HCT116 (cell line): ENCODE data around the gene AKR1E2. TPM values are rescaled to one million over a fixed set of nuclear protein-coding genes. Genes with fewer than 3 reads are reported as not detected.

ENCODE experiments used
- ATAC-seq: fragments of 200-7000 bp; cut with Tn5 transposase; 2 replicates; pipeline ENCODE4 v1.9.1; 2020; ENCODE audit warnings: mild to moderate bottlenecking, moderate library complexity
- BruUV-seq: library from RNA; stranded (reverse); fragments of 400-500 nt; replicated peaks from 2 replicates; lab custom pipeline; 2021; lab: Mats Ljungman, UMichigan
- CTCF ChIA-PET: fragments of 300-600 bp; sonication (Branson Sonifier 250); formaldehyde crosslinking; loops from one replicate; lab custom pipeline; 2021; ENCODE audit warnings: antibody characterized with exemption; lab: Charles Lee
- POLR2A ChIA-PET: fragments of 300-600, 350-600 bp; sonication (Branson Sonifier 250); formaldehyde crosslinking; loops from one replicate; lab custom pipeline; 2021; ENCODE audit warnings: antibody characterized with exemption; lab: Charles Lee
- RAD21 ChIA-PET, 2 experiments: fragments of 300-600 bp; sonication (Branson Sonifier 250); formaldehyde crosslinking; loops; one replicate each; lab custom pipeline; 2023; ENCODE audit warnings: low total read pairs in 2 of 2; ENCODE audit not compliant: uncharacterized antibody in 2 of 2, unreplicated experiment in 2 of 2, low non-redundant PET in 1 of 2; lab: Charles Lee
- DNase-seq: peaks from one replicate; pipeline ENCODE4 v3.0.0-alpha.2; 2010; ENCODE audit warnings: low read depth, low spot score
- H2AFZ ChIP-seq: fragments of 200-600 bp; shearing (Covaris generic), sonication (generic); 2 replicates; pipeline ENCODE4 v1.6.1; 2017; ENCODE audit warnings: low read depth, mixed run types, mixed read lengths, antibody characterized with exemption, low read length; ENCODE audit not compliant: poor library complexity, severe bottlenecking
- H3K27ac ChIP-seq: 2 replicates; pipeline ENCODE4 v1.5.1; 2012; ENCODE audit warnings: low read depth, low read length
- H3K27me3 ChIP-seq: fragments of 200-600 bp; sonication (generic); 2 replicates; pipeline ENCODE4 v1.6.1; 2016; ENCODE audit warnings: mixed run types, low read length, mixed read lengths; ENCODE audit not compliant: insufficient read depth
- H3K36me3 ChIP-seq, 2 experiments: fragments of 200-500 bp in 1 of 2; fragments of 200-600 bp in 1 of 2; sonication (Bioruptor generic) in 1 of 2; sonication (generic) in 1 of 2; 2 replicates each; pipeline versions ENCODE4 v1.5.1 to v1.6.1; 2014 to 2016; ENCODE audit warnings: low read length in 2 of 2, inconsistent platforms in 1 of 2, mixed read lengths in 1 of 2, mixed run types in 1 of 2; ENCODE audit not compliant: insufficient read depth in 2 of 2, control insufficient read depth in 1 of 2
- H3K4me1 ChIP-seq, 2 experiments: fragments of 200-600 bp in 1 of 2; sonication (generic) in 1 of 2; 2 replicates each; pipeline versions ENCODE4 v1.5.1 to v1.6.1; 2012 to 2017; ENCODE audit warnings: low read length in 2 of 2, inconsistent platforms in 1 of 2, mild to moderate bottlenecking in 1 of 2, mixed read lengths in 1 of 2, mixed run types in 1 of 2, moderate library complexity in 1 of 2; ENCODE audit not compliant: insufficient read depth in 2 of 2, control insufficient read depth in 1 of 2
- H3K4me2 ChIP-seq: fragments of 200-600 bp; sonication (generic); 2 replicates; pipeline ENCODE4 v1.6.1; 2017; ENCODE audit warnings: mixed run types, low read length, mixed read lengths
- H3K4me3 ChIP-seq, 2 experiments: fragments of 200-600 bp in 1 of 2; sonication (generic) in 1 of 2; replicated peaks in 1 of 2; 2 replicates each; pipeline ENCODE4 v1.5.1; 2011 to 2016; ENCODE audit warnings: low read length in 2 of 2, control low read depth in 1 of 2, low read depth in 1 of 2, mild to moderate bottlenecking in 1 of 2, mixed read lengths in 1 of 2, mixed run types in 1 of 2
- H3K79me2 ChIP-seq: fragments of 200-600 bp; sonication (generic); 2 replicates; pipeline ENCODE4 v1.6.1; 2017; ENCODE audit warnings: mild to moderate bottlenecking, mixed run types, low read length, moderate library complexity, mixed read lengths; ENCODE audit not compliant: insufficient read depth
- H3K9ac ChIP-seq: fragments of 200-600 bp; sonication (generic); 2 replicates; pipeline ENCODE4 v1.6.1; 2016; ENCODE audit warnings: low read length, mixed read lengths
- H3K9me2 ChIP-seq: fragments of 200-600 bp; sonication (generic), shearing (Covaris generic); 2 replicates; pipeline ENCODE4 v1.6.1; 2017; ENCODE audit warnings: mixed run types, mild to moderate bottlenecking, moderate library complexity; ENCODE audit not compliant: insufficient read depth
- H3K9me3 ChIP-seq, 2 experiments: fragments of 200-500 bp in 1 of 2; fragments of 200-600 bp in 1 of 2; sonication (Bioruptor generic) in 1 of 2; sonication (generic) in 1 of 2; 2 replicates each; pipeline ENCODE4 v1.6.1; 2014 to 2017; ENCODE audit warnings: low read length in 2 of 2, mixed read lengths in 2 of 2, inconsistent platforms in 1 of 2, low read depth in 1 of 2, mild to moderate bottlenecking in 1 of 2, mixed run types in 1 of 2, moderate library complexity in 1 of 2; ENCODE audit not compliant: control insufficient read depth in 1 of 2, insufficient read depth in 1 of 2
- H4K20me1 ChIP-seq: fragments of 200-600 bp; sonication (generic), shearing (Covaris generic); 2 replicates; pipeline ENCODE4 v1.6.1; 2017; ENCODE audit warnings: mixed run types, mild to moderate bottlenecking, moderate library complexity; ENCODE audit not compliant: insufficient read depth
- CTCF ChIP-seq, 3 experiments: fragments of 200-600 bp in 1 of 3; sonication (generic) in 1 of 3; IDR thresholded peaks in 2 of 3; conservative IDR thresholded peaks in 1 of 3; 2 replicates each; pipeline ENCODE4 v1.5.1; 2012 to 2017; ENCODE audit warnings: low read depth in 2 of 3, low read length in 2 of 3, antibody characterized with exemption in 1 of 3, borderline replicate concordance in 1 of 3, control low read depth in 1 of 3, mild to moderate bottlenecking in 1 of 3, mixed read lengths in 1 of 3, mixed run types in 1 of 3, moderate library complexity in 1 of 3; ENCODE audit not compliant: insufficient read depth in 1 of 3
- EGR1 ChIP-seq: IDR thresholded peaks from 2 replicates; pipeline ENCODE4 v1.6.1; 2012; ENCODE audit warnings: low read depth
- ELF1 ChIP-seq: IDR thresholded peaks from 2 replicates; pipeline ENCODE4 v1.6.1; 2012; ENCODE audit warnings: low read depth, borderline replicate concordance
- EZH2 ChIP-seq: fragments of 200-600 bp; sonication (generic); IDR thresholded peaks from 2 replicates; pipeline ENCODE4 v1.6.1; 2017; ENCODE audit warnings: antibody characterized with exemption, mixed run types
- EZH2phosphoT487 ChIP-seq: fragments of 200-600 bp; IDR thresholded peaks from 2 replicates; pipeline ENCODE4 v1.6.1; 2018; ENCODE audit warnings: antibody characterized with exemption, borderline replicate concordance
- FOSL1 ChIP-seq: IDR thresholded peaks from 2 replicates; pipeline ENCODE4 v1.6.1; 2012; ENCODE audit warnings: low read depth
- MAX ChIP-seq: IDR thresholded peaks from 2 replicates; pipeline ENCODE4 v1.6.1; 2012
- POLR2A ChIP-seq: IDR thresholded peaks from 2 replicates; pipeline ENCODE4 v1.7.0; 2011; ENCODE audit warnings: borderline replicate concordance; ENCODE audit not compliant: insufficient read depth, insufficient read length; ENCODE audit errors: extremely low read depth
- POLR2AphosphoS5 ChIP-seq: IDR thresholded peaks from 2 replicates; pipeline ENCODE4 v1.6.1; 2011; ENCODE audit warnings: mild to moderate bottlenecking, low read depth, low read length, moderate library complexity
- RAD21 ChIP-seq: IDR thresholded peaks from 2 replicates; pipeline ENCODE4 v1.6.1; 2012; ENCODE audit warnings: low read depth, mild to moderate bottlenecking
- SRF ChIP-seq: IDR thresholded peaks from 2 replicates; pipeline ENCODE4 v1.6.1; 2012; ENCODE audit warnings: low read depth
- TCF7L2 ChIP-seq: IDR thresholded peaks from 2 replicates; pipeline ENCODE4 v1.7.0; 2011; ENCODE audit warnings: borderline replicate concordance, inconsistent platforms; ENCODE audit not compliant: insufficient read depth, insufficient read length; ENCODE audit errors: extremely low read depth
- YY1 ChIP-seq: IDR thresholded peaks from 2 replicates; pipeline ENCODE4 v1.6.1; 2011; ENCODE audit warnings: low read length, low read depth, moderate library complexity, mild to moderate bottlenecking; ENCODE audit not compliant: insufficient replicate concordance; ENCODE audit errors: extremely low read depth
- ZNF274 ChIP-seq: fragments of 200-500 bp; sonication (Bioruptor generic); IDR thresholded peaks from 2 replicates; pipeline ENCODE4 v1.6.1; 2014; ENCODE audit warnings: mild to moderate bottlenecking, low read depth, low read length, inconsistent platforms
- intact Hi-C: fragments of 100-400 bp; cut with micrococcal nuclease; formaldehyde crosslinking; loops from 2 replicates; pipeline ENCODE4 v1.10.0; 2022
- total RNA-seq: library from RNA; stranded (reverse); gene quantifications from one replicate; pipeline ENCODE4 v1.2.1, GENCODE V29; 2021; ENCODE audit not compliant: unreplicated experiment
- TF ChIP-seq, protein P1 (sequence below): IDR thresholded peaks from 2 replicates; pipeline ENCODE4 v1.6.1; 2012; ENCODE audit warnings: low read depth
- TF ChIP-seq, protein P2 (sequence below): IDR thresholded peaks from 2 replicates; pipeline ENCODE4 v1.6.1; 2011; ENCODE audit warnings: mild to moderate bottlenecking, low read length, moderate library complexity; ENCODE audit not compliant: insufficient replicate concordance; ENCODE audit errors: extremely low read depth
- TF ChIP-seq, protein P3 (sequence below): IDR thresholded peaks from 2 replicates; pipeline ENCODE4 v1.6.1; 2012

AKR1E2 gene
- total RNA-seq, 1 experiment from 2014 or later, result 5.0 TPM

GRCh38 chr10:4784667-4785333 lies 41.2 kb upstream of the AKR1E2 start:
- CTCF ChIA-PET, result interaction anchor here (1.0 kb wide), 1 partner anchor 1587 kb away, joined by 3 read pairs; no protein-coding TSS in a partner anchor

More at GRCh38 chr10:4784667-4785333, 41.2 kb upstream of the AKR1E2 start:
- H3K4me3 ChIP-seq, result no peak overlapping the region
- intact Hi-C loops, result no loop called here
- H3K9me2 ChIP-seq, result no peaks in the 10 kb centered on the region
- ATAC-seq (no peak), DNase-seq (no peak)
- peaks cover 5 to 8% of the 10 kb centered on the region in 2 experiments; a peak in 3 of 4 replicates for H3K4me1 ChIP-seq
- RAD21 ChIA-PET, result no interaction called here
- no peaks in the 10 kb centered on the region for H4K20me1 ChIP-seq
- no peaks in the 10 kb centered on the region for H3K27me3 ChIP-seq
- no peak overlapping the region for H3K27ac ChIP-seq
- no TSS peak for BruUV-seq
- no peaks in the 10 kb centered on the region for H3K79me2 ChIP-seq
- H2AFZ ChIP-seq, result peak overlapping the region; percentile 6
- POLR2A ChIA-PET, result interaction anchor here (0.5 kb wide), 1 partner anchor 42 kb away, joined by 4 read pairs; no protein-coding TSS in a partner anchor
- H3K36me3 ChIP-seq, result no peaks in the 10 kb centered on the region
- no peak overlapping the region for H3K4me2 ChIP-seq
- H3K9ac ChIP-seq, result no peak overlapping the region
- no peak for TF ChIP-seq MAX
- no peak for TF ChIP-seq YY1
- TF ChIP-seq SRF, result no peak
- no peak for TF ChIP-seq CTCF (IDR thresholded peaks at IDR 0.05 in 2 of 3, conservative IDR thresholded peaks at IDR 0.05 in 1 of 3; ENCODE audit: borderline replicate concordance in 1 of 3, insufficient read depth in 1 of 3, low read depth in 2 of 3, low read length in 2 of 3)
- no peak for TF ChIP-seq EGR1
- no peak for TF ChIP-seq ELF1
- TF ChIP-seq, protein P1, sequence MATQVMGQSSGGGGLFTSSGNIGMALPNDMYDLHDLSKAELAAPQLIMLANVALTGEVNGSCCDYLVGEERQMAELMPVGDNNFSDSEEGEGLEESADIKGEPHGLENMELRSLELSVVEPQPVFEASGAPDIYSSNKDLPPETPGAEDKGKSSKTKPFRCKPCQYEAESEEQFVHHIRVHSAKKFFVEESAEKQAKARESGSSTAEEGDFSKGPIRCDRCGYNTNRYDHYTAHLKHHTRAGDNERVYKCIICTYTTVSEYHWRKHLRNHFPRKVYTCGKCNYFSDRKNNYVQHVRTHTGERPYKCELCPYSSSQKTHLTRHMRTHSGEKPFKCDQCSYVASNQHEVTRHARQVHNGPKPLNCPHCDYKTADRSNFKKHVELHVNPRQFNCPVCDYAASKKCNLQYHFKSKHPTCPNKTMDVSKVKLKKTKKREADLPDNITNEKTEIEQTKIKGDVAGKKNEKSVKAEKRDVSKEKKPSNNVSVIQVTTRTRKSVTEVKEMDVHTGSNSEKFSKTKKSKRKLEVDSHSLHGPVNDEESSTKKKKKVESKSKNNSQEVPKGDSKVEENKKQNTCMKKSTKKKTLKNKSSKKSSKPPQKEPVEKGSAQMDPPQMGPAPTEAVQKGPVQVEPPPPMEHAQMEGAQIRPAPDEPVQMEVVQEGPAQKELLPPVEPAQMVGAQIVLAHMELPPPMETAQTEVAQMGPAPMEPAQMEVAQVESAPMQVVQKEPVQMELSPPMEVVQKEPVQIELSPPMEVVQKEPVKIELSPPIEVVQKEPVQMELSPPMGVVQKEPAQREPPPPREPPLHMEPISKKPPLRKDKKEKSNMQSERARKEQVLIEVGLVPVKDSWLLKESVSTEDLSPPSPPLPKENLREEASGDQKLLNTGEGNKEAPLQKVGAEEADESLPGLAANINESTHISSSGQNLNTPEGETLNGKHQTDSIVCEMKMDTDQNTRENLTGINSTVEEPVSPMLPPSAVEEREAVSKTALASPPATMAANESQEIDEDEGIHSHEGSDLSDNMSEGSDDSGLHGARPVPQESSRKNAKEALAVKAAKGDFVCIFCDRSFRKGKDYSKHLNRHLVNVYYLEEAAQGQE, result no peak
- TF ChIP-seq RAD21, result no peak
- TF ChIP-seq TCF7L2, result no peak
- no peak for TF ChIP-seq POLR2A
- TF ChIP-seq POLR2AphosphoS5, result no peak
- no peak for TF ChIP-seq EZH2phosphoT487
- TF ChIP-seq ZNF274, result no peak
- TF ChIP-seq, protein P2, sequence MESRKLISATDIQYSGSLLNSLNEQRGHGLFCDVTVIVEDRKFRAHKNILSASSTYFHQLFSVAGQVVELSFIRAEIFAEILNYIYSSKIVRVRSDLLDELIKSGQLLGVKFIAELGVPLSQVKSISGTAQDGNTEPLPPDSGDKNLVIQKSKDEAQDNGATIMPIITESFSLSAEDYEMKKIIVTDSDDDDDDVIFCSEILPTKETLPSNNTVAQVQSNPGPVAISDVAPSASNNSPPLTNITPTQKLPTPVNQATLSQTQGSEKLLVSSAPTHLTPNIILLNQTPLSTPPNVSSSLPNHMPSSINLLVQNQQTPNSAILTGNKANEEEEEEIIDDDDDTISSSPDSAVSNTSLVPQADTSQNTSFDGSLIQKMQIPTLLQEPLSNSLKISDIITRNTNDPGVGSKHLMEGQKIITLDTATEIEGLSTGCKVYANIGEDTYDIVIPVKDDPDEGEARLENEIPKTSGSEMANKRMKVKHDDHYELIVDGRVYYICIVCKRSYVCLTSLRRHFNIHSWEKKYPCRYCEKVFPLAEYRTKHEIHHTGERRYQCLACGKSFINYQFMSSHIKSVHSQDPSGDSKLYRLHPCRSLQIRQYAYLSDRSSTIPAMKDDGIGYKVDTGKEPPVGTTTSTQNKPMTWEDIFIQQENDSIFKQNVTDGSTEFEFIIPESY, result no peak
- TF ChIP-seq FOSL1, result no peak
- TF ChIP-seq, protein P3, sequence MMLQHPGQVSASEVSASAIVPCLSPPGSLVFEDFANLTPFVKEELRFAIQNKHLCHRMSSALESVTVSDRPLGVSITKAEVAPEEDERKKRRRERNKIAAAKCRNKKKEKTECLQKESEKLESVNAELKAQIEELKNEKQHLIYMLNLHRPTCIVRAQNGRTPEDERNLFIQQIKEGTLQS, result no peak
- no peak for TF ChIP-seq EZH2
- H3K9me3 ChIP-seq, result no peaks in the 10 kb centered on the region
